Body of pancreas (tissue), 4 donors: Measurements from ENCODE around the gene KCNAB2. TPM values are rescaled to one million over a fixed set of nuclear protein-coding genes. Genes with fewer than 3 reads are reported as not detected.

Experiments
- ATAC-seq: fragments of 150-250 bp; one replicate; pipeline ENCODE4 v1.9.1; 2016
- DNase-seq, 4 donors: peaks; one replicate each; pipeline ENCODE4 v3.0.0-alpha.2; 2019
- H3K27ac ChIP-seq, 4 donors: fragments of 200-600 bp; sonication (generic); 1 replicate in 3 of 4; 2 replicates in 1 of 4; pipeline versions ENCODE4 v1.5.1 to v1.6.1; 2016 to 2019; ENCODE audit warnings: mild to moderate bottlenecking in 1 of 4, mixed read lengths in 1 of 4, moderate library complexity in 1 of 4
- H3K27me3 ChIP-seq, 2 donors: fragments of 200-600 bp; sonication (generic); one replicate each; pipeline ENCODE4 v1.6.0; 2016; ENCODE audit warnings: mild to moderate bottlenecking in 1 of 2
- H3K36me3 ChIP-seq, 2 donors: fragments of 200-600 bp; sonication (generic); replicated peaks in 1 of 2; 2 replicates each; pipeline ENCODE4 v1.5.1; 2016; ENCODE audit warnings: low read depth in 2 of 2; ENCODE audit not compliant: insufficient read depth in 1 of 2
- H3K4me1 ChIP-seq: fragments of 200-600 bp; sonication (generic); one replicate; pipeline ENCODE4 v1.6.0; 2016
- H3K4me3 ChIP-seq, 2 donors: fragments of 200-600 bp; sonication (generic); 1 replicate in 1 of 2; 2 replicates in 1 of 2; pipeline ENCODE4 v1.5.1; 2016 to 2019
- H3K9me3 ChIP-seq, 3 donors: fragments of 200-600 bp; sonication (generic); 1 replicate in 2 of 3; 2 replicates in 1 of 3; pipeline ENCODE4 v1.5.1; 2016
- CTCF ChIP-seq, 7 experiments: fragments of 450-650 bp in 4 of 7; fragments of 200-600 bp in 3 of 7; sonication (generic) in 3 of 7; IDR thresholded peaks; one replicate each; pipeline ENCODE4 v1.5.1; 2016 to 2019; ENCODE audit warnings: antibody characterized with exemption in 7 of 7
- POLR2A ChIP-seq, 3 donors: fragments of 450-650 bp; IDR thresholded peaks; one replicate each; pipeline ENCODE4 v1.6.1; 2016; ENCODE audit warnings: antibody characterized with exemption in 3 of 3, mild to moderate bottlenecking in 2 of 3
- WGBS, 2 donors: methylation state at CpG; one replicate each; pipeline ENCODE4 v1.1.5; 2017; 5-methylcytosine and 5-hydroxymethylcytosine counted together
- intact Hi-C: fragments of 100-400 bp; cut with DNase I; formaldehyde crosslinking; loops from one replicate; pipeline ENCODE4 v1.15.1; 2023
- total RNA-seq, 2 donors: library from RNA; depleted of rRNA; stranded (reverse); fragments of >200 nt; gene quantifications; one replicate each; pipeline ENCODE4 v1.1.0, GENCODE V29; 2016

The KCNAB2 gene
- total RNA-seq, 2 donors from 2014 or later, result 4.6 to 7.0 TPM

GRCh38 chr1:6002714-6003501, 42.8 kb upstream of the KCNAB2 start:
- WGBS, 2 donors, result 42 to 59% methylated on average over 19 to 33 of the region's 33 CpGs
- TF ChIP-seq POLR2A (IDR thresholded peaks at IDR 0.05) (no peak), CTCF (IDR thresholded peaks at IDR 0.05) (no peak)
- Histone ChIP-seq H3K9me3 (no peaks in the 10 kb centered on the region), H3K36me3 (no peaks in the 10 kb centered on the region), H3K27me3 (peaks cover 0 to 7% of the 10 kb centered on the region in 2 donors), H3K4me1 (no peaks in the 10 kb centered on the region), H3K4me3 (no peak overlapping the region), H3K27ac (no peak overlapping the region)
- DNase-seq (peak in 1 of 4 donors; percentile 2), ATAC-seq (no peak)
- intact Hi-C loops, result no loop called here

- Histone ChIP-seq H3K9me3 (no peaks in the 10 kb centered on the region), H3K27me3 (peaks cover 0 to 7% of the 10 kb centered on the region in 2 donors), H3K27ac (no peak overlapping the region), H3K4me1 (no peaks in the 10 kb centered on the region), H3K4me3 (no peak overlapping the region), H3K36me3 (no peaks in the 10 kb centered on the region)
- ATAC-seq (no peak), DNase-seq (peak in 1 of 4 donors; percentile 2)
- TF ChIP-seq CTCF (IDR thresholded peaks at IDR 0.05) (no peak), POLR2A (IDR thresholded peaks at IDR 0.05) (no peak)
- intact Hi-C loops, result no loop called here
- 59 to 68% methylated on average over 21 to 24 of the region's 24 CpGs for WGBS, 2 donors
Observed at GRCh38 chr1:6003568-6004411, 41.9 kb upstream of the KCNAB2 start.

- no peak for ATAC-seq
- H3K27me3 ChIP-seq, result peaks cover 0 to 7% of the 10 kb centered on the region in 2 donors
- H3K9me3 ChIP-seq, result no peaks in the 10 kb centered on the region
- 89 to 93% methylated on average over 8 to 9 of the region's 11 CpGs for WGBS, 2 donors
- intact Hi-C loops, result no loop called here
- H3K4me1 ChIP-seq, result no peaks in the 10 kb centered on the region
- peak in 2 of 4 donors; percentile 1 to 5 for DNase-seq
- no peak overlapping the region for H3K4me3 ChIP-seq
- no peaks in the 10 kb centered on the region for H3K36me3 ChIP-seq
- TF ChIP-seq CTCF (IDR thresholded peaks at IDR 0.05) (no peak), POLR2A (IDR thresholded peaks at IDR 0.05) (no peak)
- H3K27ac ChIP-seq, result no peak overlapping the region
Observed at GRCh38 chr1:6004412-6005123, 41.1 kb upstream of the KCNAB2 start.

- Histone ChIP-seq H3K9me3 (no peaks in the 10 kb centered on the region), H3K27me3 (peaks cover 0 to 7% of the 10 kb centered on the region in 2 donors), H3K4me1 (no peaks in the 10 kb centered on the region), H3K27ac (no peak overlapping the region), H3K4me3 (no peak overlapping the region), H3K36me3 (no peaks in the 10 kb centered on the region)
- 58 to 93% methylated on average over 2 to 9 of the region's 10 CpGs for WGBS, 2 donors
- ATAC-seq (no peak), DNase-seq (peak in 2 of 4 donors; percentile 1 to 8)
- no peak for TF ChIP-seq CTCF (IDR thresholded peaks at IDR 0.05)
- intact Hi-C loops, result no loop called here
Observed at GRCh38 chr1:6005276-6005917, 40.3 kb upstream of the KCNAB2 start.
